ENCODE measurements around the gene RBMX. TPM values are rescaled to one million over a fixed set of nuclear protein-coding genes. Genes with fewer than 3 reads are reported as not detected.

The RBMX gene
- total and polyA plus RNA-seq, 2 of the 13 experiments (the other 11 are each of a cell fraction or from before 2014, with no cell fraction given) = 114 to 254 TPM

DNA sequence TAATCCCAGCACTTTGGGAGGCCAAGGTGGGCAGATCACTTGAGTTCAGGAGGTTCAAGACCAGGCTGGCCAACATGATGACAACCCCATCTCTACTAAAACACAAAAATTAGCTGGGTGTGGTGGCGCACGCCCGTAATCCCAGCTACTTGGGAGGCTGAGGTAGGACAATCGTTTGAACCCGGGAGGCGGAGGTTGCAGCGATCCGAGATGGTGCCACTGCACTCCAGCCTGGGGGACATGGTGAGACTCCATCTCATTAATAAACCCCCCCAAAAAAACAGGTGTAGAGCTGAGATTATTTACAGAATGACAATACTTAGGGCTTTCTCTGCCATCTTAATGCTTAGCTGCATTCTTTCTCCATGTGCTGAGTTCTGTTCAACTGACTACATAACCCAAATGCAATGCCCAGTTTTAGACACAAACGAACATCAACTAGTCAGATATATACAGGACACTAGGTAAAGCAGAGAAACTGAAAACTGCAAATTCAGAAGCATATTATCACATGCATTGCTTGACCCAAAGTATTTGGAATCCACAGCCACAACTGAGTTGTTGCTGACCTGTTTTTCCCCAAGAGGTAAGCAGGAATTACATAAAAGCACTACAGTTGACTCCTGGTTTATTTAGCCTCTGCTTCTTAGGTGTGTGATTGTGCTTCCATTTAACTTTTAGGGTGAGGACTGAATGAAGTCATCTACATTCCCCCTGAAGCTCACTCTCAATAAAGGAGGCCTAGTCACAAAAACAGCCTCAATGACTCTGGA is 12.1 kb downstream of the RBMX start:
- POLR2A ChIA-PET = interaction anchor here (1.1 kb wide), 1 partner anchor 12 kb away, joined by 4 read pairs; the partner anchor contains the start of gene RBMX
- DNase-seq (ENCODE audit: low spot score) (no peak), FAIRE-seq (no peak), ATAC-seq (no peak)
- CTCF ChIA-PET (ENCODE audit: low intra/inter-chr PET ratio, low total read pairs) = no interaction called here
- intact Hi-C loops (cut with micrococcal nuclease; ENCODE audit: unreplicated experiment) (no loop called here), in situ Hi-C loops (cut with HindIII; ENCODE audit: extremely low pct_ligation_motif_present, low pct_unique_long_range_greater_than_20kb) (no loop called here)
- H2AFZ ChIP-seq (ENCODE audit: low read length) = no peak overlapping the region
- no peak overlapping the region for H3K9ac ChIP-seq (ENCODE audit: insufficient read depth, low read depth, low read length)
- no peak overlapping the region for H3K4me3 ChIP-seq (replicated peaks in 1 of 3; ENCODE audit: insufficient read depth in 1 of 3, low read depth in 2 of 3, low read length in 3 of 3)
- H3K36me3 ChIP-seq (replicated peaks in 1 of 2; ENCODE audit: control insufficient read depth in 1 of 2, insufficient read depth in 2 of 2, low read length in 2 of 2) = peaks cover 1 to 7% of the 10 kb centered on the region in 2 experiments; a peak in 3 of 5 replicates
- H3K27me3 ChIP-seq (ENCODE audit: control insufficient read depth in 1 of 2, insufficient read depth in 2 of 2, low read length in 2 of 2) = no peaks in the 10 kb centered on the region
- no peaks in the 10 kb centered on the region for H3K9me3 ChIP-seq (ENCODE audit: low read length)
- H3K4me1 ChIP-seq (ENCODE audit: insufficient read depth, low read length) = peaks cover 33% of the 10 kb centered on the region
- BruUV-seq (replicated peaks) = no TSS peak
- H4K20me1 ChIP-seq (ENCODE audit: insufficient read depth, low read length) = peaks cover 6% of the 10 kb centered on the region; the same call in 1 of the 2 replicates
- WGBS (ENCODE audit: low lambda C conversion rate) = 92% methylated on average over 1 of the region's 9 CpGs
- H3K4me2 ChIP-seq (ENCODE audit: low read depth, low read length) = no peak overlapping the region
- H3K79me2 ChIP-seq (ENCODE audit: insufficient read depth, low read length) = no peaks in the 10 kb centered on the region
- no peak overlapping the region for H3K27ac ChIP-seq (ENCODE audit: extremely low read length, insufficient read depth, low read length)
- TF ChIP-seq TCF12 (IDR thresholded peaks at IDR 0.05) (no peak), TCF12 (CRISPR knock-in tag; IDR thresholded peaks at IDR 0.05) (no peak), XRCC5 (optimal IDR thresholded peaks at IDR 0.05; ENCODE audit: low read length) (no peak), ZFYVE20 (CRISPR knock-in tag; IDR thresholded peaks at IDR 0.05; ENCODE audit: borderline replicate concordance, low read depth) (no peak), ZNF205 (CRISPR knock-in tag; IDR thresholded peaks at IDR 0.05) (no peak), IRX3 (CRISPR knock-in tag; IDR thresholded peaks at IDR 0.05; ENCODE audit: borderline replicate concordance, low read depth) (no peak), KAT2B (IDR thresholded peaks at IDR 0.05; ENCODE audit: borderline replicate concordance, low read depth, low read length) (no peak), ZNF549 (CRISPR knock-in tag; IDR thresholded peaks at IDR 0.05) (no peak), ZFP36L2 (CRISPR knock-in tag; IDR thresholded peaks at IDR 0.05) (no peak), SETDB1 (CRISPR knock-in tag; IDR thresholded peaks at IDR 0.05; ENCODE audit: borderline replicate concordance) (no peak), FIP1L1 (IDR thresholded peaks at IDR 0.05; ENCODE audit: borderline replicate concordance, insufficient read depth, low read depth, low read length) (no peak), RBM39 (IDR thresholded peaks at IDR 0.05; ENCODE audit: low read depth, low read length, poor library complexity, severe bottlenecking) (no peak), GLI4 (CRISPR knock-in tag; IDR thresholded peaks at IDR 0.05; ENCODE audit: borderline replicate concordance) (no peak), POLR2AphosphoS2 (IDR thresholded peaks at IDR 0.05; ENCODE audit: low read depth, low read length) (0 out of 2 replicates have a peak, but pooled peaks have one; percentile 9), DBP (CRISPR knock-in tag; IDR thresholded peaks at IDR 0.05; ENCODE audit: not compliant biosample characterization) (no peak), ZNF691 (CRISPR knock-in tag; IDR thresholded peaks at IDR 0.05; ENCODE audit: borderline replicate concordance, low read depth) (no peak), AGO2 (optimal IDR thresholded peaks at IDR 0.05; ENCODE audit: low read depth, low read length) (peak; percentile 21), KDM2A (CRISPR knock-in tag; IDR thresholded peaks at IDR 0.05; ENCODE audit: borderline replicate concordance, low read depth) (no peak)
- TF ChIP-seq, protein P1, sequence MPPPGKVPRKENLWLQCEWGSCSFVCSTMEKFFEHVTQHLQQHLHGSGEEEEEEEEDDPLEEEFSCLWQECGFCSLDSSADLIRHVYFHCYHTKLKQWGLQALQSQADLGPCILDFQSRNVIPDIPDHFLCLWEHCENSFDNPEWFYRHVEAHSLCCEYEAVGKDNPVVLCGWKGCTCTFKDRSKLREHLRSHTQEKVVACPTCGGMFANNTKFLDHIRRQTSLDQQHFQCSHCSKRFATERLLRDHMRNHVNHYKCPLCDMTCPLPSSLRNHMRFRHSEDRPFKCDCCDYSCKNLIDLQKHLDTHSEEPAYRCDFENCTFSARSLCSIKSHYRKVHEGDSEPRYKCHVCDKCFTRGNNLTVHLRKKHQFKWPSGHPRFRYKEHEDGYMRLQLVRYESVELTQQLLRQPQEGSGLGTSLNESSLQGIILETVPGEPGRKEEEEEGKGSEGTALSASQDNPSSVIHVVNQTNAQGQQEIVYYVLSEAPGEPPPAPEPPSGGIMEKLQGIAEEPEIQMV (CRISPR knock-in tag; IDR thresholded peaks at IDR 0.05; ENCODE audit: low read depth) = no peak
- TF ChIP-seq, protein P2, sequence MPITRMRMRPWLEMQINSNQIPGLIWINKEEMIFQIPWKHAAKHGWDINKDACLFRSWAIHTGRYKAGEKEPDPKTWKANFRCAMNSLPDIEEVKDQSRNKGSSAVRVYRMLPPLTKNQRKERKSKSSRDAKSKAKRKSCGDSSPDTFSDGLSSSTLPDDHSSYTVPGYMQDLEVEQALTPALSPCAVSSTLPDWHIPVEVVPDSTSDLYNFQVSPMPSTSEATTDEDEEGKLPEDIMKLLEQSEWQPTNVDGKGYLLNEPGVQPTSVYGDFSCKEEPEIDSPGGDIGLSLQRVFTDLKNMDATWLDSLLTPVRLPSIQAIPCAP (CRISPR knock-in tag; IDR thresholded peaks at IDR 0.05; ENCODE audit: low read depth) = no peak

Data from HepG2 (cell line).